SJCRH30 (cell line): Measurements from ENCODE around the gene C1orf94. TPM values are rescaled to one million over a fixed set of nuclear protein-coding genes. Genes with fewer than 3 reads are reported as not detected.

Experiments used
- DNase-seq, 2 experiments: peaks; one replicate each; pipeline ENCODE4 v3.0.0-alpha.2; 2015 to 2020
- H3K27ac ChIP-seq: fragments of 250-450 bp; sonication (Bioruptor Pico); 2 replicates; pipeline ENCODE4 v1.5.1; 2020; ENCODE audit warnings: mild to moderate bottlenecking, moderate library complexity
- H3K27me3 ChIP-seq: fragments of 250-450 bp; sonication (Bioruptor Pico); 2 replicates; pipeline ENCODE4 v1.5.1; 2020; ENCODE audit warnings: mild to moderate bottlenecking, moderate library complexity
- H3K36me3 ChIP-seq: fragments of 250-450 bp; sonication (Bioruptor Pico); 2 replicates; pipeline ENCODE4 v1.5.1; 2020; ENCODE audit warnings: mild to moderate bottlenecking, moderate library complexity
- H3K4me1 ChIP-seq: fragments of 250-450 bp; sonication (Bioruptor Pico); 2 replicates; pipeline ENCODE4 v1.5.1; 2020; ENCODE audit warnings: mild to moderate bottlenecking, moderate library complexity
- H3K4me3 ChIP-seq: fragments of 250-450 bp; sonication (Bioruptor Pico); 2 replicates; pipeline ENCODE4 v1.5.1; 2020; ENCODE audit warnings: mild to moderate bottlenecking, moderate library complexity
- H3K9me3 ChIP-seq: fragments of 250-450 bp; sonication (Bioruptor Pico); replicated peaks from 2 replicates; pipeline ENCODE4 v1.5.1; 2020; ENCODE audit warnings: mild to moderate bottlenecking, moderate library complexity
- total RNA-seq: library from RNA; depleted of rRNA; stranded (reverse); fragments of >200 nt; shearing (Covaris generic); gene quantifications from 2 replicates; pipeline ENCODE4 v1.2.3, GENCODE V29; 2014

Gene C1orf94
- total RNA-seq, 1 experiment from 2014 or later = 6.9 TPM

DNA sequence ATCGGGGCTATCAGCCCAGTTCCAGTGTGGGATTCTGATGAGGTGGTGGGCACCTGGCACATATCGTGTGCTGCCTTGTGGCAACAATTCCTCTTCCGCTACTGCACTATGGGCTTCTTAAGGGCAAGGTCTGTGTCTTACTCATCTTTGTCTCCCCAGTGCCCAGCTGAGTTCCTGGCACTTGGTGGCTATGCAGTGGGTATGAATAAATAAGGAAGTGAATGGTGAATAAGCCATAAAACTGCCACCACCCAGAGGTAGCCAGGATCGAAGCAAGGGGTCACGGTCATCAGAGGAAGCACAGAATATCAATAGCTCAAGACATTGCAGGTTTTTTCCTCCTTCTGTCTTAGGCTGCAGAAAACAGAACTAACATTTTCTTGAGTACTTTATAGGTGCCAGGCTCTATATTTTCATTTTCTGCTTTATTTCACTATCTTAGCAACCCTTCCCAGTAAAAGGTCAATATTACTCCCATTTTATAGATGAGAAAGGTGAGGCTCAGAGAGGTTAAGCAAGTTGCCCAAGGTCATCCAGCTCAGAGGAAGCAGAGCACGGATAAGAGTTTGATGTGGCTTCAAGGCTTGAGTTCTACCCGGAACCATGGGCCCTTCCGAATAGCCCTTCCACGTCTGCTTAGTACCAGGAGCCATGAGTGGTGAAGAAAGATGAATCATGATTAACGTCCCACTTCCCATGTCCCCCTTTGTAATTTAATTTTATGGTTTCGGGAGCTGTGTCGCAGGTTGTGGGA, 10.2 kb downstream of the C1orf94 start:
- H3K4me3 ChIP-seq = no peak overlapping the region
- no peak for DNase-seq
- no peak overlapping the region for H3K27ac ChIP-seq
- peaks cover 3% of the 10 kb centered on the region for H3K9me3 ChIP-seq
- no peaks in the 10 kb centered on the region for H3K27me3 ChIP-seq
- H3K4me1 ChIP-seq = peaks cover 18% of the 10 kb centered on the region
- H3K36me3 ChIP-seq = no peaks in the 10 kb centered on the region

DNA sequence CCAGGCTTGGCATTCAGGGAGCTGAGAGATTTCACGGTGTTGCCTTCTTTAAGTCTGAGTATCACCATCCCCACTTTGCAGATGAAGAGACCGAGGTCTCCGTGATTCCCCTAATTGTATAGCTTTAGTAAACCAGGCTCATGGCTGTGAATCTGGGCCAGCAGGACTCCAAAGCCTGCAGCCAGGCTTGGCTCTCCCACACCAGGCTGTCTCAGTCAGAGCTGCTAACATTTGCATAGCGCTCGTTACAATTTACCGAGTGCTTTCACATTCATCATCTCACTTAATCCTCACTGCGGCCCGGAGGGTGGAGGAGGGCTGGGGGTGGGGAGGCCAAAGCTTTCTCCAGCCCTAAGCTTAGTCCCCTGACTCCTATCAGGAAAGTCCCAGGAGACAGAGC, 11.7 kb downstream of the C1orf94 start:
- no peak for DNase-seq
- no peaks in the 10 kb centered on the region for H3K36me3 ChIP-seq
- H3K4me1 ChIP-seq = peaks cover 11% of the 10 kb centered on the region
- peaks cover 3% of the 10 kb centered on the region for H3K9me3 ChIP-seq
- no peak overlapping the region for H3K4me3 ChIP-seq
- H3K27me3 ChIP-seq = no peaks in the 10 kb centered on the region
- H3K27ac ChIP-seq = no peak overlapping the region

DNA sequence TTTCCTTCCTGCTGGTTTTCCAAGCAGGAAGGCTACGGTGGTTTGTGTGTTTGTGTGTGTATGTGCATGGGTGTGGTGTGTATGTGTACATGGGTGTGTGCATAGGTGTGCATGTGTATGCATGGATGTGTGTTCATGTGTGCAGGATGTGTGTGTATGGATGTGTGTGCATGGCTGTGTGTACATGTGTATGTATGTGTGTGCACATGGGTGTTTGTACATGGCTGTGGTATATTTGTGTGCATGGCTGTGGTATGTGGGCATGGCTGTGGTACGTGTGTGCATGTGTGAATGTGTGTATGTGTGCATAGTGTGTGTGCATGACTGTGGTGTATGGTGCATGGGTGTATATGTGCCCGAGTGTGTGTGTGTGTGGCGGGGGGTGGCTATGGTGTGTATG, 12.3 kb downstream of the C1orf94 start:
- Histone ChIP-seq H3K4me3 (no peak overlapping the region), H3K27me3 (no peaks in the 10 kb centered on the region), H3K27ac (no peak overlapping the region), H3K4me1 (peaks cover 6% of the 10 kb centered on the region), H3K9me3 (peaks cover 3% of the 10 kb centered on the region), H3K36me3 (no peaks in the 10 kb centered on the region)
- DNase-seq = no peak

DNA sequence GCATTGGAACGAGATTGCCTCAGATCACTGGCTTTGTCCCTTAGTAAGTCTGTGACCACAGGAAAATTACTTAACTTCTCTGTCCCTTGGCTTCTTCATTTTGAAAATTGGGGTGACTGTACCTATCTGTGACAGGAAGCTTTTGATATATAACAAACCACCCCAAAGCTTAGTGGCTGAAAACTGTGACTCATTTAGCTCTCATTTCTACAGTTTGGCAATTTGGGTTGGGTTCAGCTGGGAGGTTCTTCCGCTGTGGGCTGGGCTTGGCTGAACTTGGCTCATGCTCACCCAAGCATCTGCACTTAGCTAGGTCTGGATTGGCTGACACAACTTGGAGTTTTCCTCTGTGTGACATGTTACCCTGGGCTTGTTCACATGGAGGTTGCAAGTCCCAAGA, 14.0 kb downstream of the C1orf94 start:
- Histone ChIP-seq H3K27ac (no peak overlapping the region), H3K36me3 (no peaks in the 10 kb centered on the region), H3K27me3 (no peaks in the 10 kb centered on the region), H3K4me1 (no peaks in the 10 kb centered on the region), H3K4me3 (no peak overlapping the region), H3K9me3 (peaks cover 3% of the 10 kb centered on the region)
- DNase-seq = no peak

DNA sequence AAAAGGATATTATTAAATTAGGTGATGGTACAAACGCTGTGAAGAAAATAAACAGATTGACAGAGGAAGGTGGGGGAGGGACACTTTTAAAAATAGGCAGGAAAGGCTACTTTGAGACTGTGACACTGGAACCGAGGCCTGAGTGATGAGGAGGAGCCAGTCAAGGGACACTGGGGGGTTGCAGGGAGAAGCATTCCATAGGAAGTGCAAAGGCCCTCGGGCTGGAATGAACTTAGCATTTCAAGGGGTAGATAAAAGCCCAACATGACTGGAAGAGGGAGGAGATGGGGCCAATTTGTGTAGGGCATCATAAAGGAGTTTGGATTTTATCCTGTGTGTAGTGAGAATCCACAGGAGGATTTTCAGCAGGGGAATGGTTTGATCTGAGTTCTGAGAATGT, 15.9 kb downstream of the C1orf94 start:
- no peak for DNase-seq
- Histone ChIP-seq H3K27ac (no peak overlapping the region), H3K4me1 (no peaks in the 10 kb centered on the region)

DNA sequence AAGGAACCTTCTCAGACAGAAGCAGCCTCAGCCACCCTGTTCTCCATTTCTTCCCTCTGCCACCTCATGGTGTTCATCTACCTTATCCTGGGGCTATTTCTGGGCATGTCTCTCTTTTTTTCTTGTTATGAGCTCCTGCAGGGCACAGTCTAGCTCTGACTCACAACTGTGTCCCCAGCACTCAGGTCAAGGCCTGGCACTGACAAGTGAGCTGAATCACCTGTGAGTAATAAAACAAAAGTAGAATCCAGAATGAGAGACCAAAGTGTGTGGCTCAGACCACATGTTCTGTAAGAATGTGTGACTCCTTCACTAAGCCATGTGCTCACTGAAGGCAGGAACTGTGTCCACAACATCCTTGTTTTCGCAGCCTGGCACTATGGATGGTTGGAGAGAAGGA, 23.2 kb downstream of the C1orf94 start:
- Histone ChIP-seq H3K4me1 (no peaks in the 10 kb centered on the region), H3K27me3 (no peaks in the 10 kb centered on the region), H3K27ac (no peak overlapping the region), H3K9me3 (no peaks in the 10 kb centered on the region), H3K4me3 (no peak overlapping the region), H3K36me3 (no peaks in the 10 kb centered on the region)
- no peak for DNase-seq

More for the DNA sequence above, 15.9 kb downstream of the C1orf94 start:
- Histone ChIP-seq H3K4me3 (no peak overlapping the region), H3K27me3 (no peaks in the 10 kb centered on the region), H3K9me3 (peaks cover 3% of the 10 kb centered on the region), H3K36me3 (no peaks in the 10 kb centered on the region)

DNA sequence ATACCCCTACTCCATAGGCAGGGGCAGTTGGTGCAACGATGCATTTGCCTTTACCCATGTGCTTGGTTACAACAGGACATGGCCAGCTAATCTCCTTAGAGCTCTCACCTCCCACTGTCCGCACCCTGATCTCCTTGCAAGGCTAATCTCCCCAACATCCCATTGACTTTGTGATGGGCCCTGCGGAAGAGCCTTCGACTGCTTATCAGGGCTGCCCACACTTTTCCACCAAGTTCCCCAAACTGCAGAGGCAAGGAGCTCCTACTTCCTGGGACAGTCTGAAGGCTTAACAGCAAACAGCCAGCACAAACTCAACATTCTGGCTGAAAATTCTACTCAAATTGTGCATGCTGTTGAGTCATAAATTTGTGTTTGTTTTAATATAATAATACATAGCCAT, 36.0 kb downstream of the C1orf94 start:
- Histone ChIP-seq H3K27me3 (no peaks in the 10 kb centered on the region), H3K27ac (no peak overlapping the region), H3K36me3 (no peaks in the 10 kb centered on the region), H3K4me3 (no peak overlapping the region), H3K9me3 (no peaks in the 10 kb centered on the region), H3K4me1 (no peaks in the 10 kb centered on the region)
- DNase-seq = no peak

DNA sequence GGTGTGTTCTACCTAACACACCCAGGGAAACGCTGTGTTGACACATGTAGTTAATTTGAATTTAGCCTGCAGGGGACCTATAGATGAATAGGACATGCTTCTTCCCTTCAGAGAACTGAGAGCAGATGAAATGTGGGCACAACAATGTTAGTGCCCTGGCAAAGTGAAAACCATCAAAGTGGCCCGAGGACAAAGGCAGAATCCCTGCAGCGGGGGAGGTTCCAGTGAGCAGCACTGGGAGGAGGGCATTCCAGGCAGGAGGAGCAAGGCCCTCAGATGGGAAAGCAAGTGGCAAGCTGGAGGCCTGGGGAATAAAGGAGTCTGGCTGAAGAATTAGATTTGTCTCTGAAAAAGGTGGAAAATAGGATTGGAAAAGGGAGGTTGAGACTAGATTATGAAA, 37.2 kb downstream of the C1orf94 start:
- Histone ChIP-seq H3K27ac (no peak overlapping the region), H3K36me3 (no peaks in the 10 kb centered on the region), H3K9me3 (no peaks in the 10 kb centered on the region), H3K4me3 (no peak overlapping the region), H3K27me3 (no peaks in the 10 kb centered on the region), H3K4me1 (no peaks in the 10 kb centered on the region; the same call in 1 of the 2 replicates)
- DNase-seq = no peak

DNA sequence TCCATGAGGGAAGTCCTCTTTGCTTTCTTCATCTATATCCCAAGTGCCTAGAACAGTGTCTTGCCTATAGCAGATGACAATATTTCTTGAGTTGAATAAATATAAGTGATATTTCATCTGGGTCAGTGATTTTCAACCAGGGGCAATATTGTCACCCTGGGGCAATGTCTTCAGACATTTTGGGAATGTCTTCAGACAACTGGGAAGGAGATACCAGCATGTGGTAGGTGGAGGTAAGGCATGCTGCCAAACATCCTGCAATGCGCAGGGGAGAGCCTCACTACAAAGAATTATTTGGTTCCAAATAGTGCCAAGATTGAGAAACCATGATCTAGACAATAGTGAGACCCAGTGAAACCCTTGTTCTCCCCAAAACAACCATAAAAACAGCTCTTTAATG, 54.7 kb downstream of the C1orf94 start:
- Histone ChIP-seq H3K9me3 (no peaks in the 10 kb centered on the region), H3K27ac (no peak overlapping the region), H3K36me3 (no peaks in the 10 kb centered on the region), H3K4me3 (no peak overlapping the region), H3K4me1 (no peaks in the 10 kb centered on the region), H3K27me3 (peaks cover 3% of the 10 kb centered on the region; the same call in 1 of the 2 replicates)
- no peak for DNase-seq

DNA sequence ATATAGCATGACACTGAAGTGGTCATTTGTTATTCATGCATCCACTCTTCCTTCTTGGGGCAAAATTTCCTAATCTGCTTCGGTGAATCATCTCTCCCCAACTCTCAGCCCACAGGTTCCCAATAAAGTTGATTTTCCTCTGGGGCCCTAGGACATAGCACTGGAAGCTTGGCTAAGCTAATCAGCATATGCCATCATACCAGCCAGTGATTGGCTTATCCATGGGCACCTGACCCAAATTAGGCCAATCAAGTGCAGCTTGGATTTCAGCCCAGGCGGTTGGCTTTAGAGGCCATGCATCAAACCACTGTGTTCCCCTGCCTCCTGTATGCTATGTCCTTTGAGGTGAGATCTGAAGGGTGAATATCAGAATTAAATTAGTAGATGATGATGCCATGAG, 58.9 kb downstream of the C1orf94 start:
- Histone ChIP-seq H3K4me1 (no peaks in the 10 kb centered on the region), H3K27ac (no peak overlapping the region), H3K4me3 (no peak overlapping the region), H3K36me3 (no peaks in the 10 kb centered on the region), H3K9me3 (no peaks in the 10 kb centered on the region), H3K27me3 (peaks cover 3% of the 10 kb centered on the region; the same call in 1 of the 2 replicates)
- peak in 1 of 2 experiments; percentile 22 for DNase-seq

DNA sequence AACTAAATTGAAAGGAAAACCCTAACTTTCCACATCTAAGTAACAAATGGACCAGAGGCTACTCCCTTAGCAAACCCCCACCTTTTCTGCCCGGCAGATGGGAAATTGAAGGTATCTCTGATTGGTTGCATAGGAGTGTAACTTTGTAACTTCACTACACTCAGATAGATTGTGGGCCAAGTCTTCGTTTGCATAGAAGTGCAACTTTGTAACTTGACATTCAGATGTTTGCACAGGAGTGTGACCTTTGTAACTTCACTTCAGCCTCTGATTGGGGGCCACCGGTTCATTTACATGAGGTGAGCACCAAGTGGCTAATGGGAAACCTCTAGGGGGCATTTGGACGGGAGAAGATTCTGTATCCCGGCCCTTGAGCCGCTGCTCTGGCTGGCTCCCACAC, 59.4 kb downstream of the C1orf94 start:
- Histone ChIP-seq H3K36me3 (no peaks in the 10 kb centered on the region), H3K9me3 (no peaks in the 10 kb centered on the region), H3K4me1 (no peaks in the 10 kb centered on the region), H3K4me3 (no peak overlapping the region), H3K27me3 (peaks cover 3% of the 10 kb centered on the region; the same call in 1 of the 2 replicates), H3K27ac (no peak overlapping the region)
- no peak for DNase-seq

DNA sequence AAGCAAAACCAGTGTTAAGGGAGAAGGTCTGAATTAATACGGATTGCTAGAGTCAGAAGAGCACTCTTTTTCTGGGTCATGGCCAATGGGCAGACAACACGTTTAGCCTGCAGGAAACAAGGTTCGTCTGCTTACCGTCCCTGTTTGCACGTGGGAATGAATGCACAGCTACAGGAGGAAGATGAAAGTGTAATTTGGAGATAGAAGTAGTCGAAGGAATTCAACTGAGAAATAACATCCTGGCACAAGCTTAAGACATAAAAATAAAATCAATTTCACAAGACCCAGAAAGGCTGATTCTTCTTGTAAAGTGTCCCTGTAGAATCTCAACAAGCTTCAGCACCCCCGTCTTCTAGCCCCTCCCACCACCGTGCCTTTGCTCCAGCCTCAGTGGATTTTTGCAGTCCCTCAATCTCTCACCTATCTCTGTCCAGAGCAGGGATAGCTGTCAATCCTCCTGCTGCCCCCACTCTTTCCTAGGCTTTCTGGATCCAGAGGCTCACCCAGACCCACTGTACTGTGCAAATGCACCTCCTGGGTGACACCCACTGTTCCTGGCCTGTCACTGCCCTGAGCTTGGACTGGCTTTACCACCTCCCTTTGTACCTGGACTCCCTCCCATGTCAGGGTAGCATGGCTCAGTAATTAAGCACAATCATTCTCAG, 60.6 kb downstream of the C1orf94 start:
- no peaks in the 10 kb centered on the region for H3K4me1 ChIP-seq

DNA sequence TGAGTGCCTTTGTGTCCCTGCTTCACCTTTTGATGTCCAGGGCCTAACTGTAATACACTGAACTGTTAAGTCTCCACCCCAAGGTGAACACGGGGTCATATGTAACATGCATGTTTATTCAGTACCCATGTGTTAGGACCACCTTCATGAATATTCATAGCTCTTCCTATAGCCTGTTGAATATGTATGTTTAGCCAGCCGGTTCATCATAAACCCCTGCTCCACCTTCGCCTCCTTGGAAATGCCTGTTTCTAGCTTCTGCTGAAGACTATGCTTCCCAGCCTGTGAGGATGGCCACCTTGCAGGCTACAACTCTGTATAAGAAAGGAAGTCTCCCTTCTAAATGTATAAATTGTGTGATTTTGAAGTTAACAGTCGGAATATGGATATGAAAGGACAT, 69.3 kb downstream of the C1orf94 start:
- Histone ChIP-seq H3K9me3 (no peaks in the 10 kb centered on the region), H3K4me1 (no peaks in the 10 kb centered on the region)
- DNase-seq = no peak

More for the DNA sequence above, 60.6 kb downstream of the C1orf94 start:
- no peak for DNase-seq
- Histone ChIP-seq H3K27me3 (peaks cover 3% of the 10 kb centered on the region; the same call in 1 of the 2 replicates), H3K4me3 (no peak overlapping the region), H3K27ac (no peak overlapping the region), H3K36me3 (no peaks in the 10 kb centered on the region), H3K9me3 (no peaks in the 10 kb centered on the region)

DNA sequence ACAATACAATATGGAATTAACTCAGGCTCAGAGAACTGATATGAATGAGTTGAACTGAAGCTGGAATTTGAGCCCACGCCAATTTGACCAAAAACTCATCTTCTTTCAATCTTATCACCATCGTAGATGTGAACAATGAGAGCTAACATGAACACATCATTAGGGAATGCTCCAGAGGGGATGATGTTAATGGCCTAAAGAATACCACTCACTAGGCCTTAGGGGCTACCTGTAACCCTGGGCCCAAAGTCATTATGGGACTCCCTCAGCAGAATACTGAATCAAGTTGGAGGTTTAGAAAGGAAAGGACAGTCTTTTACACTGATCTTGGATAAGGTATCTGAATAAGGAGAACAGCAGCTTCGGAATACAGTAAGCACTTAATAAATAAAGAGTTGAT, 73.6 kb downstream of the C1orf94 start:
- H3K4me1 ChIP-seq = no peaks in the 10 kb centered on the region
- H3K27me3 ChIP-seq = peaks cover 8% of the 10 kb centered on the region
- no peak overlapping the region for H3K27ac ChIP-seq
- no peaks in the 10 kb centered on the region for H3K36me3 ChIP-seq
- DNase-seq = no peak
- no peaks in the 10 kb centered on the region for H3K9me3 ChIP-seq
- H3K4me3 ChIP-seq = no peak overlapping the region

More for the DNA sequence above, 69.3 kb downstream of the C1orf94 start:
- H3K27ac ChIP-seq = no peak overlapping the region
- H3K4me3 ChIP-seq = no peak overlapping the region
- H3K27me3 ChIP-seq = peaks cover 13% of the 10 kb centered on the region
- H3K36me3 ChIP-seq = no peaks in the 10 kb centered on the region

DNA sequence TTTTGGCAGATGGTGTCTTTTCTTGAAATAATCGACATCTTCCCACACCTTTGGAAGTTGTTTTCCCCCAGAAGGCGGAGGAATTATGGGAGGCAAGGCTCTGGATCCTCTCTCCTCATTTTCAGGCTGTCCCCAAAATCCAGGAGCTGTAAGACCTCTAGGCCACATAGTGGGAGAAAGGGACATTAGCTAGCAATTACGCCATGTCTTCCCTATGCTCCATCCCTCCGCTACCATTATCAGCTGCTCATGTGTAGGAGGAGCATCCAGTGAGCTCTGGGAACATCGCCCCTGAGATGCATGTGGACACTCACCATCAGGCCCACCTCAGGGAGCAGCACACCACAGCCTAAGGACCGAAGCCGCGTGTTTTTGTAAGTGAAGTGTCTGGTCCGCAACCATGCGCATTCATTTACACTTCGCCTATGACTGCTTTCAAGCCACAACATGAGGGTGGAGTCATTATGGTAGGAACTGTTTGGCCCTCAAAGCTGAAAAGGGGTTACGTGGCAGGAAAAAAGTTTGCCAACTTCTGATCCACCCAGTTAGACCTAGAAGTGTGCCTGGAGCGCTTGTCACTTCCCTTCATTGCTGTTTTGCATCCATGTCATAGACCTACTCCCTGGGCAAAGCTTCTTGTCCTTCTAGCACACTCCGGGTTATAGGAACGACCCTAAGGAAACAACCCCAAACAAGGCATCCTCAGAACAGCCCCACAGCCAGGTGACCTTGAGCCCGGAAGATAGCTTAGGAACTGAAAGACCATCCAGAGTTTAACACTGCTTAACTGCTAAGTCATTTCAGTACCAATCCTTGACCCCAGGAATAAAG, 85.5 kb downstream of the C1orf94 start:
- H3K9me3 ChIP-seq = no peaks in the 10 kb centered on the region
- no peak overlapping the region for H3K27ac ChIP-seq
- no peaks in the 10 kb centered on the region for H3K4me1 ChIP-seq
- H3K27me3 ChIP-seq = no peaks in the 10 kb centered on the region; the same call in none of the 2 replicates
- DNase-seq = no peak
- no peak overlapping the region for H3K4me3 ChIP-seq
- H3K36me3 ChIP-seq = no peaks in the 10 kb centered on the region
